NT2/D1 (cell line): ENCODE data around the gene TGFA.

ENCODE experiments used
- DNase-seq: peaks from one replicate; pipeline ENCODE4 v3.0.0-alpha.2; 2011; ENCODE audit warnings: low read depth, low spot score
- H3K27me3 ChIP-seq: 2 replicates; pipeline ENCODE4 v1.6.0; 2011; ENCODE audit warnings: mild to moderate bottlenecking; ENCODE audit not compliant: insufficient read length, insufficient read depth
- H3K36me3 ChIP-seq: 2 replicates; pipeline ENCODE4 v1.6.1; 2011; ENCODE audit warnings: mild to moderate bottlenecking, low read length, mixed read lengths; ENCODE audit not compliant: insufficient read depth, insufficient read length
- H3K4me1 ChIP-seq: 2 replicates; pipeline ENCODE4 v1.5.1; 2011; ENCODE audit not compliant: insufficient read depth, insufficient read length
- H3K4me3 ChIP-seq: 2 replicates; pipeline ENCODE4 v1.5.1; 2011; ENCODE audit warnings: low read depth; ENCODE audit not compliant: insufficient read length
- H3K9ac ChIP-seq: 2 replicates; pipeline ENCODE4 v1.6.0; 2011; ENCODE audit warnings: low read depth; ENCODE audit not compliant: insufficient read length
- H3K9me3 ChIP-seq: 2 replicates; pipeline ENCODE4 v1.5.1; 2011; ENCODE audit warnings: mild to moderate bottlenecking, low read length; ENCODE audit not compliant: insufficient read depth
- SUZ12 ChIP-seq: IDR thresholded peaks from 2 replicates; pipeline ENCODE4 v1.6.1; 2011; ENCODE audit not compliant: insufficient read length, insufficient read depth; ENCODE audit errors: extremely low read depth
- YY1 ChIP-seq: IDR thresholded peaks from 2 replicates; pipeline ENCODE4 v1.6.1; 2011; ENCODE audit not compliant: insufficient read length, insufficient read depth
- ZNF274 ChIP-seq: IDR thresholded peaks from 2 replicates; pipeline ENCODE4 v1.6.1; 2011; ENCODE audit warnings: mild to moderate bottlenecking, low read depth, low read length

Gene TGFA

DNA sequence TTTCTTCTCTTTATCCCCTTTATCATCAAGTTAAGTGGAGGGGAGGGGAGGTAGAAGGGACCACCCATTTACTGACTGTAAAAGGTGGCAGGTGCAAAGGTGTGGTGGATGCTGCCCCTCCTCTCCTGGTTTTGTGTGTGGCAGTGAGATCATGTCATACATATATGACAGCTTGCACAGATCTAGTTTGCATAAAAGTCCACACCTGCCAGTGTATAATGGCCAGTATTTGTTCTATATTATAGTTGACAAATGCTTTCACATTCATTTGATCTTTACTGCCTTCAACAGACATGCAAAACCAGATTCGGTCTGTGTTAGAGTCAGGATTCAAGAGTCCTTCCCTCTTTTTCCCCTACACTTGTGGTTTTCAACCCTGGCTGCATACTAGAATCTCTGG is 55.1 kb downstream of the TGFA start:
- no peak overlapping the region for H3K4me3 ChIP-seq
- no peaks in the 10 kb centered on the region for H3K4me1 ChIP-seq
- no peaks in the 10 kb centered on the region for H3K36me3 ChIP-seq
- no peak for DNase-seq
- H3K9ac ChIP-seq, result no peak overlapping the region
- H3K27me3 ChIP-seq, result no peaks in the 10 kb centered on the region
- H3K9me3 ChIP-seq, result no peaks in the 10 kb centered on the region; the same call in 1 of the 2 replicates
- no peak for TF ChIP-seq SUZ12
- TF ChIP-seq YY1, result no peak
- TF ChIP-seq ZNF274, result no peak

DNA sequence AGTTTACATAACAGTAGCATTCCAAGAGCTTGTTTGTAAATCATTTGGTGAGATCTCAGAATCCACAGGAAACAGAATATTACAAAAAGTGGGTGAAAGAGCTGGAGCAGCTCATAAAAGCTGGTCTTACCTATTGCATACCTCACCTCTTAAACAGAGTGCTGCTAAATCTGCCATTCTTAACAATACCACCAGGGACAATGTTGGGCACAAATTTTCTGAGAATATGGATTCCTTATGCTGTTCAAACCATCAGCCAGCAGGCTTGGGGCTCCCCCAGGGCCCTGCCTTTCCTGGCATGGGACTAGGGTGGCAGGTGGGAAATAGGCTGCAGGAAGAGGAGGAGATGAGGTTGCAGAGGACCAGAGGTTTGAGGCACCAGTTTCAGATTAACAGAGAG is 55.6 kb downstream of the TGFA start:
- H3K9me3 ChIP-seq, result no peaks in the 10 kb centered on the region; the same call in 1 of the 2 replicates
- H3K4me3 ChIP-seq, result no peak overlapping the region
- no peaks in the 10 kb centered on the region for H3K27me3 ChIP-seq
- TF ChIP-seq SUZ12, result no peak
- no peak for TF ChIP-seq YY1
- no peak for TF ChIP-seq ZNF274
- H3K4me1 ChIP-seq, result no peaks in the 10 kb centered on the region
- DNase-seq, result no peak
- H3K9ac ChIP-seq, result no peak overlapping the region
- no peaks in the 10 kb centered on the region for H3K36me3 ChIP-seq

DNA sequence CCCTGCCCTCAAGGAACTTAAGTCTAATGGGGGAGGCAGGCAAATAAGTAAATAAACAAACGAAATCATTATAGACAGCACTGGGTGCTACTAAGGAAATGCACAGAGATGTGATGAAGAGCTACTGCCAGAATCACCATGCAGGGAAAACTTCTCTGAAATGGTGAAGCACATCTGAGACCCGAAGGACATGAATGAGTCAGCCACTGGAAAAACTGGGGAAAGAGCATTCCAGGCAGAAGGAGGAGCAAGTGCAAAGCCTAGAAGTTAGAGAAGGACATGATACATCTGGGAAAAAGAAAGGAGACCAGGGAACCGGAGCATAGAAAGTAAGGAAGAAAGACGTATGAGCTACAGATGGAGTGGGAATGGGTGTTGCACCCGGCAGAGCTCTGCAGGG is 56.8 kb downstream of the TGFA start:
- TF ChIP-seq SUZ12 (no peak), ZNF274 (no peak), YY1 (no peak)
- Histone ChIP-seq H3K9me3 (no peaks in the 10 kb centered on the region; the same call in 1 of the 2 replicates), H3K9ac (no peak overlapping the region), H3K36me3 (no peaks in the 10 kb centered on the region), H3K4me3 (no peak overlapping the region), H3K27me3 (no peaks in the 10 kb centered on the region), H3K4me1 (no peaks in the 10 kb centered on the region)
- no peak for DNase-seq

DNA sequence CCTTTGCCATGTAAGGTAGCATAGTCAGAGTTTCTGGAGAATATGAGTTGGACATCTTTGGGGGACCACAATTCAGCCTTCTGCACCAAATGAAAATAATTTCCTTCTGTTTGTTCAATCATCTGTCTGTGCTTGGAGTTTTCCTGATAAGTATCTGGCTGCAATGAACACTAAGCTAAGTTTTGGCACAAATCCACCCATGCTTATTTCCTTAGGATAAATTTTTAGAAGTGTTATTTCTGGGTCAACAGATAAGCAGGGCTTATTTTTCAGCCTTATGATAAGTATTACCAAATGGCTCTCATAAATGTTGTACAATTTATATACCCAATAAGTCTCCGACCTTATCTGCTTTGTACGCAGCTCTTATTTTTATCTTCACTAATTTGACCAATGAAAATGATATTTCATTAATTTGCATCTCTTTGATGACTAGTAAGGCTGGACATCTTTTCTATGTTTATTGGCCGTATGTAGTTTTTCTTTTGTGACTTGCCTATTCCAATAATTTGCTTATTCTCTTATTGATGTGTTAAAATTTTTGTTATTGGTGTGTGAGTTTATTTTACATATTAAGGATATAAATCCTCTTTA is 59.2 kb downstream of the TGFA start:
- Histone ChIP-seq H3K36me3 (no peaks in the 10 kb centered on the region), H3K4me3 (no peak overlapping the region), H3K9ac (no peak overlapping the region), H3K4me1 (no peaks in the 10 kb centered on the region), H3K27me3 (no peaks in the 10 kb centered on the region), H3K9me3 (no peaks in the 10 kb centered on the region; the same call in 1 of the 2 replicates)
- DNase-seq, result no peak
- TF ChIP-seq SUZ12 (no peak), YY1 (no peak)

DNA sequence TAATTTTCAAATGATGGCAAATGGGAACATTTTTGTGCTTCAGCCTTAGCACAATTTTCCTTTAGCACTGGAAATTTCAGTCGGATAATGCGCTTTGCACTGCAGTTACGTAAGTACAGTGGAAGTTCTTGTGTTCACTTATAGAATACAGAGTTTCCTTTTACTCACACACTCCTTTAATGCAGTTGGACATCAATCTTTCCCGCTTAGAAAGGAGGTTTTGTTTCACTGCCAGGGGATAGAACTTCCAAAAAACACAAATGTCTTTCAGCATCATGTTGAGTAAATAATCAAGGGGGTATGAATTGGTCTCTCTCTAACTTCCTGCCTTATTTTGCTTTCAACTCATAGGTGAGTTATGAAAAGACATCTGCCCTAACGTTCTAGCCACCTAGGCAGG is 63.2 kb downstream of the TGFA start:
- no peaks in the 10 kb centered on the region for H3K27me3 ChIP-seq
- no peak for TF ChIP-seq YY1
- no peak for TF ChIP-seq ZNF274
- TF ChIP-seq SUZ12, result no peak

DNA sequence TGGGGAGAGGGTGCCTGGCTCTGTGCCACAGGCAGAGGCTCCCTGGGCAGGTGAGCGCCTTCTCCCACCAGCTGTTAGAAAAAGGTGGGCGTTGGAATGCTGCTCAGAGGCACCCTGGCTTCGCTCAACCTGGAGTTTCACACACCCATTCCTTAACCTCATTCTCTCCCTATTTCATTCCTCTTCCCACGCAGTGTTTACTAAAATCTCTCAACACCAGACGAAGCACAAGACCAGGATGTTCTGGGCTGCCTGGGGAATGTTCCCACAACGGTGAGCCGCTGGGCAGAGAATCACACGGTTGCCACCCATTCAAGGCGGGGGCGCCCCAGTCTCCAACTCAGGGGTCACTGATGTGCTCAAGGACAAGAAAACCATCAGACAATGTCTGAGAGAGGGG is 64.5 kb downstream of the TGFA start:
- DNase-seq, result no peak
- Histone ChIP-seq H3K9ac (no peak overlapping the region), H3K36me3 (no peaks in the 10 kb centered on the region), H3K4me3 (no peak overlapping the region), H3K9me3 (no peaks in the 10 kb centered on the region), H3K27me3 (no peaks in the 10 kb centered on the region), H3K4me1 (peaks cover 4% of the 10 kb centered on the region)
- TF ChIP-seq YY1 (no peak), ZNF274 (no peak), SUZ12 (no peak)

More for the DNA sequence above, 63.2 kb downstream of the TGFA start:
- Histone ChIP-seq H3K9ac (no peak overlapping the region), H3K4me1 (peaks cover 4% of the 10 kb centered on the region), H3K4me3 (no peak overlapping the region), H3K9me3 (no peaks in the 10 kb centered on the region), H3K36me3 (no peaks in the 10 kb centered on the region)
- no peak for DNase-seq

DNA sequence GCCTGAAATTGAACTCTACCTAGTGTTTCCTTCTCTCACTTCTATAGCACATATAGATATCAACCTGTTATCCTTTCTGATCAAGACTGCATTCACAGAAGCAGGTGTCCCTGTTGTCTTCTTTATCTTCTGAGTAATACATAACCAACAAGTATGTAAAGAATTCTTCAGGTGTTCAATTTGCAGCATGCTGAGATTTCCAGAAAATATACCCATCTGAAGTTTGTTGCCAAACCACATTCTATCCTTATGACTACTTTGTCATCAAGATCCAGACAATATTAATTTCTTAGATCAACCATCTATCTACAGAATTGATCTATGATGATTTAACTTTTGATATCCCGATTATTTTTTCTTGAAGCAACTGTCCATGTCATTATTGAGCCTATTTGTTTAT is 69.5 kb downstream of the TGFA start:
- TF ChIP-seq ZNF274 (no peak), SUZ12 (no peak), YY1 (no peak)
- Histone ChIP-seq H3K27me3 (no peaks in the 10 kb centered on the region), H3K4me3 (no peak overlapping the region), H3K36me3 (no peaks in the 10 kb centered on the region), H3K9ac (no peak overlapping the region), H3K4me1 (peaks cover 2% of the 10 kb centered on the region), H3K9me3 (no peaks in the 10 kb centered on the region; the same call in 1 of the 2 replicates)
- no peak for DNase-seq

DNA sequence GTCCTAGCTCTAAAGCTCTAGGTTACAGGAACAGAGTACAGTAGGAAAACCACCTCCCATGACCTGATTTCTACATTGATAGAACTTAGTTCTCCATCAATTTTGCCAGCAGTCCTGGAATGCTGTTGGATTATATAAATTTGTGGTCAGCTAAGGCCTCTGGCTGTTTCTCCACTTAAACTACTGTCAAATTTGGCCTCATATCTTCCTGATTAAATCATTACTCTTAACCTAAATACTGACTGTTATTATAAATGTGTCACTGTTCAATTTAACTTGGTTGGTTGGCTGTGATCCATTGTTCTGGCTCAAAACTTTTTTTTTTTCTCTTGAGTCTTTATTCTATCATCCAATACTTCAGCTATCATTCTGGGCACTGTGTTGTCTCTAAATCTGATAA is 71.2 kb downstream of the TGFA start:
- TF ChIP-seq SUZ12 (no peak), ZNF274 (no peak), YY1 (no peak)
- H3K4me3 ChIP-seq, result no peak overlapping the region
- H3K9ac ChIP-seq, result no peak overlapping the region

More for the DNA sequence above, 71.2 kb downstream of the TGFA start:
- Histone ChIP-seq H3K4me1 (no peaks in the 10 kb centered on the region), H3K27me3 (no peaks in the 10 kb centered on the region), H3K9me3 (no peaks in the 10 kb centered on the region; the same call in 1 of the 2 replicates), H3K36me3 (no peaks in the 10 kb centered on the region)
- DNase-seq, result no peak
